ENCODE results near the gene GDF3. TPM values are rescaled to one million over a fixed set of nuclear protein-coding genes. Genes with fewer than 3 reads are reported as not detected.
"Not testable (repeated sequence)": the region's sequence is repeated elsewhere in the genome, so short reads cannot be mapped to it uniquely, and the experiment has no call there.

GDF3 gene
- total and polyA plus RNA-seq, 2 experiments from 2014 or later = 0.35 TPM; not detected in 1

DNA sequence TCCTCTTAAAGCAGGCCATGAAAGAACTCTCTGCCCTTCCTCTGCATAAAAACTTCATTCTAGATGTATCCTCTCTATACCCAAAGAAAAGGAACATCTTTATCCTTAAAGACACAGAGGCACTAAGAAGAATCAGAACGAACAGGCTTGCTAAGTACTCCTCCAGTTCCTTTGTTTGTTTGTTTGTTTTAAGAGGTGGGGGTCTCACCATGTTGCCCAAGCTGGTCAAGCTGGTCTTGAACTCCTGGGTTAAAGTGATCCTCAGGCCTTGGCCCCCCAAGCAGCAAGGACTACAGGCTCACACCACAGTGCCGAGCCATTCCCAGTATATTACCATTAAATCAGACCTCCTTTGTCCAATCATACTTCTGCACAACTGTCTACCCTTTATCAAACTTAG lies 14.0 kb downstream of the GDF3 start:
- Histone ChIP-seq H3K27me3 (no peaks in the 10 kb centered on the region), H3K27ac (no peak overlapping the region), H3K9me3 (ENCODE audit: low read depth) (no peaks in the 10 kb centered on the region), H3K4me3 (no peak overlapping the region), H3K36me3 (no peaks in the 10 kb centered on the region), H3K4me1 (ENCODE audit: low read depth) (no peaks in the 10 kb centered on the region)
- TF ChIP-seq, protein P1, sequence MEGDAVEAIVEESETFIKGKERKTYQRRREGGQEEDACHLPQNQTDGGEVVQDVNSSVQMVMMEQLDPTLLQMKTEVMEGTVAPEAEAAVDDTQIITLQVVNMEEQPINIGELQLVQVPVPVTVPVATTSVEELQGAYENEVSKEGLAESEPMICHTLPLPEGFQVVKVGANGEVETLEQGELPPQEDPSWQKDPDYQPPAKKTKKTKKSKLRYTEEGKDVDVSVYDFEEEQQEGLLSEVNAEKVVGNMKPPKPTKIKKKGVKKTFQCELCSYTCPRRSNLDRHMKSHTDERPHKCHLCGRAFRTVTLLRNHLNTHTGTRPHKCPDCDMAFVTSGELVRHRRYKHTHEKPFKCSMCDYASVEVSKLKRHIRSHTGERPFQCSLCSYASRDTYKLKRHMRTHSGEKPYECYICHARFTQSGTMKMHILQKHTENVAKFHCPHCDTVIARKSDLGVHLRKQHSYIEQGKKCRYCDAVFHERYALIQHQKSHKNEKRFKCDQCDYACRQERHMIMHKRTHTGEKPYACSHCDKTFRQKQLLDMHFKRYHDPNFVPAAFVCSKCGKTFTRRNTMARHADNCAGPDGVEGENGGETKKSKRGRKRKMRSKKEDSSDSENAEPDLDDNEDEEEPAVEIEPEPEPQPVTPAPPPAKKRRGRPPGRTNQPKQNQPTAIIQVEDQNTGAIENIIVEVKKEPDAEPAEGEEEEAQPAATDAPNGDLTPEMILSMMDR (IDR thresholded peaks at IDR 0.05; ENCODE audit: low read depth, low read length) = no peak
- no peak for DNase-seq (ENCODE audit: low read depth in 1 of 2, low spot score in 1 of 2)

DNA sequence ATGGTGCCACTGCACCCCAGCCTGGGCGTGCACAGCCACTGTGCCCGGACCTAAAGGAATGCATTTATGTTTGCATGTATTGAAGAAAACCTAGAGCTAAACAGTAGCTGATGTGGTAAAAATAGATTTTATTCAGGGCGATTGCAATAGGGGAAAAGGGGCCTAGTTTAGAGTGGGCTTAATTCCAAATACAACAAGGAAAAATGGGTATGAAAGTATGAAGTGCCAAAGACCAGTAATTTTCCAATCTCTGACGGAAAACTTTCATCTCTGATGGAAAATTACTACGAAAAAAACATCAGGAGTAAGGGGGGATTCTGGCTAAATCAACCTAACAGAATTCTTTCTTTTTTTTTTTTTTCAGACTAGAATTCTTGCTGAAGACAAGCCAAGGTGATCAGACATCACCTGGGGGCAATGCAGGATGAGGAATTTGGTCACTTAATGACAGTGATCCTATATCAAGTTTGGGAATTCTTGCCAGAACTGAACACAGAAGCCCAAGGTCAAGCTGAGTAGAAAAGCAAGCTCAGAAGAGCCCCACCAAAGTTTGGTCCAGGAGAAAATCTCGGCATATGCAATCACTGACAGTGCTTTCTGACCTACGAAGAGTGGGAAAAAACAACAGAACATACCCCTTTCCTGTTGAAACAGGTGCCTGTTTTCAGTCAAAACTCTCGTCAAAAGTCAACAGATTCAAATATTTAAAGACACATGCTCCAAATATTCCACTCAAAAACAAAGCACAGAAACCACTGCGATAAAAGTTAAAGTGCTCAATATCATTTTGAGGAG lies 16.1 kb downstream of the GDF3 start:
- no peak overlapping the region for H3K4me3 ChIP-seq
- H3K27me3 ChIP-seq = no peaks in the 10 kb centered on the region
- no peak overlapping the region for H3K27ac ChIP-seq
- TF ChIP-seq, protein P1 (IDR thresholded peaks at IDR 0.05; ENCODE audit: low read depth, low read length) = no peak
- H3K36me3 ChIP-seq = no peaks in the 10 kb centered on the region
- no peaks in the 10 kb centered on the region for H3K4me1 ChIP-seq (ENCODE audit: low read depth)
- no peak for DNase-seq (ENCODE audit: low read depth in 1 of 2, low spot score in 1 of 2)
- no peaks in the 10 kb centered on the region for H3K9me3 ChIP-seq (ENCODE audit: low read depth)

DNA sequence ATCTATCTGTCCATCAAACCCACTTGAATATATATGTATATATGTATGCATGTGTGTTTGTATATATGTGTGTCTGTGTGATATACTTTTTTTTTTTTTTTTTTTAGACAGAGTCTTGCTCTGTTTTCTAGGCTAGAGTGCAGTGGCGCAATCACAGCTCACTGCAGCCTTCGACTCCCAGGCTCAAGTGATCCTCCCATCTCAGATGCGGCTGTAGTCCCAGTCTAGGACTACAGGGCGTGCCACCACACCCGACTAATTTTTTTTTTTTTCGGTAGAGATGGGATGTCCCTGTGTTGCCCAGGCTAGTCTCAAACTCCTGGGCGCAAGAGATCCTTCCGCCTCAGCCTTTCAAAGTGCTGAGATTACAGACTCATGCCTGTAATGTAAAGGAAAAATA lies 16.8 kb downstream of the GDF3 start:
- Histone ChIP-seq H3K27ac (no peak overlapping the region), H3K27me3 (no peaks in the 10 kb centered on the region), H3K4me1 (ENCODE audit: low read depth) (no peaks in the 10 kb centered on the region), H3K36me3 (no peaks in the 10 kb centered on the region), H3K4me3 (no peak overlapping the region), H3K9me3 (ENCODE audit: low read depth) (no peaks in the 10 kb centered on the region)
- DNase-seq (ENCODE audit: low read depth in 1 of 2, low spot score in 1 of 2) = peak in 1 of 2 donors; percentile 20
- TF ChIP-seq, protein P1 (IDR thresholded peaks at IDR 0.05; ENCODE audit: low read depth, low read length) = no peak

DNA sequence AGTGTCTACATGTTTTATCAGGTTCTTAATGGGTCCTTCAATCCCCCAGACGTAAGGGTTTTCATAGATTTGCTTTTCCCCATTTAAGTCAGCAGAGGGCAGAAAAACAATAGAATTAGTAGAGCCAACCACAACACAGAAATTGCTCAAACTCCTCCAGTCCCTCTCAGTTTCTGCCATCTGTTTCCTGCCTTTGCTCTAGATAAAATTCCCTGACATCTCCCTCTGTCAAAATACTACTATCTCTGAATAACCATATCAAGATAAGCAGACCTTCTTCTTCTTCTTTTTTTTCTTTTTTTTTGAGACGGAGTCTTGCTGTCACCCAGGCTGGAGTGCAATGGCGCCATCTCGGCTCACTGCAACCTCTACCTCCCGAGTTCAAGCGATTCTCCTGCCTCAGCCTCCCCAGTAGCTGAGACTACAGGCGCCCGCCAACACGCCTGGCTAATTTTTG lies 18.1 kb downstream of the GDF3 start:
- not testable (repeated sequence) for H3K4me3 ChIP-seq; H3K36me3 ChIP-seq; H3K9me3 ChIP-seq (ENCODE audit: low read depth); H3K27ac ChIP-seq; H3K27me3 ChIP-seq; H3K4me1 ChIP-seq (ENCODE audit: low read depth)
- DNase-seq (ENCODE audit: low read depth in 1 of 2, low spot score in 1 of 2) = peak; percentile 48 to 65
- TF ChIP-seq, protein P1 (IDR thresholded peaks at IDR 0.05; ENCODE audit: low read depth, low read length) = peak; percentile 47

DNA sequence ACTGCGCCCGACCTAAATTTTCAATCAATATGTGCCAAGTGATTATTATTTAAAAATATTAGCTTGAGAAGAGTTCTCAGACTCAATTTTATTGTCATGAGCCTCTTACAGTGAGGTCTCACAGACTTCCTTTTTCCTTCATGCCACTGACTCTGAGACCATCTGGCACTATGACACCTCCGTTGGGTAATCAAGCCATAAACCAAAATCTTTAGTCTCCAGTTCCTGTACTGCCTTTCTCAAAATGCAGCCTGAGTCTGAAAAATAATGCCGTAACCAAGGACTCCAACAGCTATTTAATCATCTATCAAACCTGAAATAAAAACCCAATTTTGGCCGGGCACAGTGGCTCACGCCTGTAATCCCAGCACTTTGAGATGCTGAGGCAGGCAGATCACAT lies 20.1 kb downstream of the GDF3 start:
- not testable (repeated sequence) for DNase-seq (ENCODE audit: low read depth in 1 of 2, low spot score in 1 of 2); H3K4me1 ChIP-seq (ENCODE audit: low read depth); H3K36me3 ChIP-seq; H3K4me3 ChIP-seq; H3K27me3 ChIP-seq; H3K27ac ChIP-seq; H3K9me3 ChIP-seq (ENCODE audit: low read depth)

DNA sequence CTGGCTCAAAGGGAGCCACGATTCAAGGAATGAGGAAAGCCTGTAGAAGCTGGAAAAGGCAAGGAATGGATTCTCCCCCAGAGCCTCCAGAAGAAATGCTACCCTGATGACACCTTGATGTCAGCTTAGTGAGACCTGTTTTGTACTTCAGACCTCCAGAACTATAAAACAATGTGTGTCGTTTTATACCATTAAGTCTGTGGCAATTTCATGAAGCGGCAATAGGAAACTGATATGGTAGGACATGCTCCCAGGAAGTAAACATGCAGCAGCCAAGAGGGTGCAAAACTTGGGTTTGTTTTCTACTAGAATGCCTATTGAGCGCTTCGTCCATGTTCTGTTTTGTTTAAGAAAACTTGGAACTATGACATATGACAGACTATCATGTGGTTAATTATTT lies 27.4 kb downstream of the GDF3 start:
- no peak overlapping the region for H3K27ac ChIP-seq
- H3K36me3 ChIP-seq = no peaks in the 10 kb centered on the region
- no peak for DNase-seq (ENCODE audit: low read depth in 1 of 2, low spot score in 1 of 2)
- H3K4me1 ChIP-seq (ENCODE audit: low read depth) = no peaks in the 10 kb centered on the region
- H3K4me3 ChIP-seq = no peak overlapping the region
- TF ChIP-seq, protein P1 (IDR thresholded peaks at IDR 0.05; ENCODE audit: low read depth, low read length) = no peak
- H3K27me3 ChIP-seq = no peaks in the 10 kb centered on the region
- no peaks in the 10 kb centered on the region for H3K9me3 ChIP-seq (ENCODE audit: low read depth)

Measured in cardiac muscle cell (in vitro differentiated cells and primary cell).